K562 (cell line): ENCODE results near the gene ZCCHC3. TPM values are rescaled to one million over a fixed set of nuclear protein-coding genes. Genes with fewer than 3 reads are reported as not detected.

Experiments
- ATAC-seq: fragments of 200-7000 bp; cut with Tn5 transposase; 3 replicates; pipeline ENCODE4 v1.9.1; 2020; ENCODE audit warnings: moderate library complexity
- BruUV-seq: library from RNA; stranded (reverse); fragments of 400-500 nt; replicated peaks from 2 replicates; lab custom pipeline; 2021; lab: Mats Ljungman, UMichigan
- CTCF ChIA-PET: fragments of 300-600 bp; formaldehyde crosslinking; extraction: SDS; loops from one replicate; lab custom pipeline; 2021; ENCODE audit warnings: low intra/inter-chr PET ratio; lab: Yijun Ruan, JAX
- POLR2A ChIA-PET: fragments of 300-600, 350-650 bp; sonication (Branson Sonifier 250); formaldehyde crosslinking; extraction: SDS; loops from one replicate; lab custom pipeline; 2021; ENCODE audit warnings: antibody characterized with exemption, inconsistent platforms; lab: Yijun Ruan, JAX
- DNase-seq, 4 experiments: peaks; one replicate each; pipeline versions ENCODE4 v3.0.0 to v3.0.0-alpha.2; 2011 to 2018; ENCODE audit warnings: low spot score in 3 of 4, mixed read lengths in 3 of 4; ENCODE audit errors: extremely low read depth in 1 of 4
- FAIRE-seq: peaks from 2 replicates; lab custom pipeline; 2011; peaks lifted over from hg19 to GRCh38; lab: Jason Lieb, UNC
- H2AFZ ChIP-seq: 2 replicates; pipeline ENCODE4 v1.6.0; 2011; ENCODE audit warnings: low read depth, low read length, control low read depth, inconsistent platforms
- H3K27ac ChIP-seq: fragments of 200-600 bp; 3 replicates; pipeline ENCODE4 v1.8.0; 2011; ENCODE audit warnings: low read depth, mild to moderate bottlenecking, control low read depth, inconsistent platforms, low read length, moderate library complexity, mixed read lengths; ENCODE audit errors: extremely low read depth
- H3K27me3 ChIP-seq, 2 experiments: fragments of 300-600 bp in 1 of 2; 2 replicates in 1 of 2; 3 replicates in 1 of 2; pipeline versions ENCODE4 v1.6.0 to v1.8.0; 2011; ENCODE audit warnings: inconsistent platforms in 2 of 2, low read length in 2 of 2, mild to moderate bottlenecking in 1 of 2, mixed read lengths in 1 of 2, moderate library complexity in 1 of 2; ENCODE audit not compliant: control insufficient read depth in 2 of 2, insufficient read depth in 2 of 2
- H3K36me3 ChIP-seq: fragments of 300-600 bp; 3 replicates; pipeline ENCODE4 v1.8.0; 2011; ENCODE audit warnings: mild to moderate bottlenecking, low read length, inconsistent platforms; ENCODE audit not compliant: control insufficient read depth, insufficient read depth
- H3K4me1 ChIP-seq, 2 experiments: fragments of 200-600 bp in 1 of 2; replicated peaks in 1 of 2; 2 replicates in 1 of 2; 3 replicates in 1 of 2; pipeline versions ENCODE4 v1.5.1 to v1.8.0; 2011; ENCODE audit warnings: inconsistent platforms in 2 of 2, low read length in 2 of 2, mild to moderate bottlenecking in 1 of 2, mixed read lengths in 1 of 2, moderate library complexity in 1 of 2; ENCODE audit not compliant: control insufficient read depth in 2 of 2, insufficient read depth in 2 of 2
- H3K4me2 ChIP-seq: 2 replicates; pipeline ENCODE4 v1.6.1; 2011; ENCODE audit warnings: low read length, control low read depth, inconsistent platforms, mixed read lengths; ENCODE audit not compliant: insufficient read depth
- H3K4me3 ChIP-seq: fragments of 200-600 bp; sonication (generic), shearing (Covaris generic); 2 replicates; pipeline ENCODE4 v1.5.1; 2016; ENCODE audit warnings: control low read depth, inconsistent platforms
- H3K79me2 ChIP-seq: fragments of 200-600 bp; 3 replicates; pipeline ENCODE4 v1.8.0; 2011; ENCODE audit warnings: low read length, inconsistent platforms; ENCODE audit not compliant: control insufficient read depth, insufficient read depth
- H3K9ac ChIP-seq, 2 experiments: 2 replicates each; pipeline versions ENCODE4 v1.6.0 to v1.6.1; 2011; ENCODE audit warnings: low read depth in 2 of 2, low read length in 2 of 2, control low read depth in 1 of 2, inconsistent platforms in 1 of 2, mild to moderate bottlenecking in 1 of 2, mixed read lengths in 1 of 2; ENCODE audit not compliant: insufficient read depth in 1 of 2
- H3K9me1 ChIP-seq: one replicate; pipeline ENCODE4 v1.6.0; 2011; ENCODE audit warnings: inconsistent platforms, mild to moderate bottlenecking, low read length, moderate library complexity; ENCODE audit not compliant: control insufficient read depth, insufficient read depth
- H3K9me3 ChIP-seq: replicated peaks from 2 replicates; pipeline ENCODE4 v1.5.1; 2011; ENCODE audit warnings: low read depth, low read length, inconsistent platforms; ENCODE audit not compliant: control insufficient read depth, insufficient read depth
- H4K20me1 ChIP-seq: replicated peaks from 2 replicates; pipeline ENCODE4 v1.6.1; 2011; ENCODE audit warnings: low read length, inconsistent platforms, mixed read lengths; ENCODE audit not compliant: control insufficient read depth, insufficient read depth
- CHD2 ChIP-seq: IDR thresholded peaks from 2 replicates; pipeline ENCODE4 v1.6.1; 2011; ENCODE audit warnings: low read depth, low read length
- ERF ChIP-seq: fragments of 450-650 bp; formaldehyde crosslinking; IDR thresholded peaks from 2 replicates; pipeline ENCODE4 v1.4.0; 2020; ENCODE audit warnings: mild to moderate bottlenecking, mixed read lengths
- HNRNPLL ChIP-seq: fragments of 200-400 bp; formaldehyde crosslinking; IDR thresholded peaks from 2 replicates; pipeline ENCODE4 v1.6.1; 2017; ENCODE audit warnings: low read length, low read depth, mild to moderate bottlenecking; ENCODE audit not compliant: poor library complexity, severe bottlenecking
- HSF4 ChIP-seq: fragments of 250-450 bp; sonication (Bioruptor Pico); IDR thresholded peaks from 2 replicates; pipeline ENCODE4 v2.1.2; 2022; ENCODE audit warnings: mild to moderate bottlenecking, moderate library complexity, borderline replicate concordance
- RCOR1 ChIP-seq, 2 experiments: IDR thresholded peaks; 2 replicates each; pipeline ENCODE4 v1.6.1; 2012; ENCODE audit warnings: low read depth in 2 of 2, low read length in 2 of 2, borderline replicate concordance in 1 of 2, improper control_type of control experiment in 1 of 2
- SRSF1 ChIP-seq: fragments of 200-400 bp; formaldehyde crosslinking; IDR thresholded peaks from 2 replicates; pipeline ENCODE4 v1.6.1; 2017; ENCODE audit warnings: mild to moderate bottlenecking, low read depth, low read length, moderate library complexity
- WGBS: fragments of 100-300 bp; shearing (Covaris generic); methylation state at CpG from one replicate; pipeline ENCODE4 v1.1.6; 2016; ENCODE audit warnings: low coverage, mixed read lengths; ENCODE audit not compliant: insufficient coverage; ENCODE audit errors: missing lambda C conversion rate; 5-methylcytosine and 5-hydroxymethylcytosine counted together
- in situ Hi-C: fragments of 300-500 bp; cut with MboI; formaldehyde crosslinking; loops from 4 replicates; pipeline ENCODE4 v1.15.0; 2018; ENCODE audit warnings: inconsistent platforms, mixed read lengths
- intact Hi-C: fragments of 100-400 bp; cut with micrococcal nuclease; formaldehyde crosslinking; loops from 2 replicates; pipeline ENCODE4 v1.14.2; 2022
- polyA plus RNA-seq, 8 experiments: library from polyadenylated mRNA; depleted of rRNA in 4 of 8; stranded (reverse) in 5 of 8; unstranded in 3 of 8; fragments of >200 nt; fragmentation: Nextera tagmentation in 2 of 8; fragmentation: Illumina TruSeq in 1 of 8; extraction: Ambion mirVana in 2 of 8; extraction: Trizol in 1 of 8; gene quantifications; 2 replicates each; pipeline versions ENCODE4 v1.2.1 to v1.2.3, GENCODE V29; 2011 to 2014; ENCODE audit warnings: inconsistent platforms in 1 of 8, missing spikeins in 1 of 8
- total RNA-seq, 7 experiments: library from RNA; depleted of rRNA in 6 of 7; stranded (reverse); fragments of >200 nt in 6 of 7; fragmentation: Illumina TruSeq in 2 of 7; extraction: Trizol in 2 of 7; gene quantifications; 2 replicates each; pipeline versions ENCODE4 v1.2.1 to v1.2.3, GENCODE V29; 2011 to 2021; ENCODE audit warnings: low replicate concordance in 1 of 7
- TF ChIP-seq, protein P1 (sequence below): fragments of 450-650 bp; IDR thresholded peaks from 2 replicates; pipeline ENCODE4 v1.6.1; 2017; ENCODE audit warnings: antibody characterized with exemption, mild to moderate bottlenecking

The ZCCHC3 gene
- total and polyA plus RNA-seq, 9 of the 15 experiments (the other 6 are each of a cell fraction or from before 2014, with no cell fraction given) = 2.8 to 23.3 (median 16.5) TPM

DNA sequence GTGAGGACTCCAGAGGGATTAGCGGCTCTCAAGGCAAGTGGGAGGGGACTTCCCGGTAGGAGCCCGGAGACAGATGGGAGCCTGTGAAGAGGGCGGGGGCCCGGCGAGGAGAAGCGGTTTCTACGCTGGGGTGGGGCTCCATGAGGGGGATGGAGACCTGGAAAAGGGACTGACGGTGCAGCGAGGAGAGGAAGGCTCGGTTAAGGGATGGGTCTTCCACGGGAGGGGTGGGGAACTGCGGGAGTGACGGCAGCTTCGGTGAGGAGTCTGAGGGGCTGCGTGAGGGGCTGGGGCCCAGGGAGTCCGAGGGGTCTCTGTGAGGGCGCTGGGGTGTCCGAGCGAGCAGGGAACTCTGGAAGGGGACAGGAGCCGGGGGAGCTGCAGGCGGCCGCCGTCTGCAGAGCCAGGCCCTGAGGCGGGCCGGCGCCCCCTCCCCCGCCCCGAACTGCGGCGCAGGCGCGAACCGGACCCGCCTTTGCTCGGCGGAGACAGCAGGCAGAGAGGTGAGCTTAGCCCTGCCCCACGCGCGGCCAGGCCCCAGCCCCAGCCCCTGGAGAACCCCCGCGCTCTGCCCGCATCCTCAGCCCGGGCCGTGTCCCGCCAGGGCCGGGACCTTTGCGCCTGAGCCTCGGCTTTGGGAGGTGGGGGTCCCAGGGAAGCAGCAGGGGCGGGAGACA lies 49.4 kb downstream of the ZCCHC3 start, which contains the start of gene NRSN2:
TSS of gene NRSN2 (plus strand) at position 472 of the 677 bp plus-strand sequence. CDS start 2,533 bp downstream, outside the sequence.
- BruUV-seq = no TSS peak
- WGBS = 1% methylated on average over 14 of the region's 50 CpGs
- H3K4me2 ChIP-seq = peak within 1 kb of the TSS; percentile 90
- no peaks in the 10 kb centered on the region for H3K9me1 ChIP-seq
- H2AFZ ChIP-seq = peak within 1 kb of the TSS; percentile 87
- FAIRE-seq (no peak), ATAC-seq (peak; percentile 83), DNase-seq (peak; percentile 72 to 77 (median 74))
- intact Hi-C loops (no loop called here), in situ Hi-C loops (no loop called here)
- peaks cover 25% of the 10 kb centered on the region for H3K79me2 ChIP-seq
- peaks cover 10% of the 10 kb centered on the region for H3K9me3 ChIP-seq
- H4K20me1 ChIP-seq = no peaks in the 10 kb centered on the region
- peaks cover 24% of the 10 kb centered on the region for H3K36me3 ChIP-seq
- peak within 1 kb of the TSS; percentile 59 for H3K4me3 ChIP-seq
- H3K4me1 ChIP-seq = peaks cover 15 to 36% of the 10 kb centered on the region in 2 experiments
- no peaks in the 10 kb centered on the region for H3K27me3 ChIP-seq
- peak within 1 kb of the TSS; percentile 96 for H3K27ac ChIP-seq
- ChIA-PET CTCF (no interaction called here), POLR2A (interaction anchor here (0.5 to 1.9 kb wide), 17 partner anchors 14 to 168 kb away, joined by 3 to 13 read pairs (median 3); partner anchors contain the start of gene TRIB3)
- peak within 1 kb of the TSS; percentile 79 to 92 for H3K9ac ChIP-seq
- TF ChIP-seq HNRNPLL = no peak
- TF ChIP-seq SRSF1 = no peak
- TF ChIP-seq, protein P1, sequence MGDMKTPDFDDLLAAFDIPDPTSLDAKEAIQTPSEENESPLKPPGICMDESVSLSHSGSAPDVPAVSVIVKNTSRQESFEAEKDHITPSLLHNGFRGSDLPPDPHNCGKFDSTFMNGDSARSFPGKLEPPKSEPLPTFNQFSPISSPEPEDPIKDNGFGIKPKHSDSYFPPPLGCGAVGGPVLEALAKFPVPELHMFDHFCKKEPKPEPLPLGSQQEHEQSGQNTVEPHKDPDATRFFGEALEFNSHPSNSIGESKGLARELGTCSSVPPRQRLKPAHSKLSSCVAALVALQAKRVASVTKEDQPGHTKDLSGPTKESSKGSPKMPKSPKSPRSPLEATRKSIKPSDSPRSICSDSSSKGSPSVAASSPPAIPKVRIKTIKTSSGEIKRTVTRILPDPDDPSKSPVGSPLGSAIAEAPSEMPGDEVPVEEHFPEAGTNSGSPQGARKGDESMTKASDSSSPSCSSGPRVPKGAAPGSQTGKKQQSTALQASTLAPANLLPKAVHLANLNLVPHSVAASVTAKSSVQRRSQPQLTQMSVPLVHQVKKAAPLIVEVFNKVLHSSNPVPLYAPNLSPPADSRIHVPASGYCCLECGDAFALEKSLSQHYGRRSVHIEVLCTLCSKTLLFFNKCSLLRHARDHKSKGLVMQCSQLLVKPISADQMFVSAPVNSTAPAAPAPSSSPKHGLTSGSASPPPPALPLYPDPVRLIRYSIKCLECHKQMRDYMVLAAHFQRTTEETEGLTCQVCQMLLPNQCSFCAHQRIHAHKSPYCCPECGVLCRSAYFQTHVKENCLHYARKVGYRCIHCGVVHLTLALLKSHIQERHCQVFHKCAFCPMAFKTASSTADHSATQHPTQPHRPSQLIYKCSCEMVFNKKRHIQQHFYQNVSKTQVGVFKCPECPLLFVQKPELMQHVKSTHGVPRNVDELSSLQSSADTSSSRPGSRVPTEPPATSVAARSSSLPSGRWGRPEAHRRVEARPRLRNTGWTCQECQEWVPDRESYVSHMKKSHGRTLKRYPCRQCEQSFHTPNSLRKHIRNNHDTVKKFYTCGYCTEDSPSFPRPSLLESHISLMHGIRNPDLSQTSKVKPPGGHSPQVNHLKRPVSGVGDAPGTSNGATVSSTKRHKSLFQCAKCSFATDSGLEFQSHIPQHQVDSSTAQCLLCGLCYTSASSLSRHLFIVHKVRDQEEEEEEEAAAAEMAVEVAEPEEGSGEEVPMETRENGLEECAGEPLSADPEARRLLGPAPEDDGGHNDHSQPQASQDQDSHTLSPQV = 0 out of 2 replicates have a peak, but pooled peaks have one; percentile 40
- no peak for TF ChIP-seq HSF4
- TF ChIP-seq ERF (CRISPR knock-in tag) = no peak
- TF ChIP-seq CHD2 = 0 out of 2 replicates have a peak, but pooled peaks have one; percentile 20
- TF ChIP-seq RCOR1 (IDR thresholded peaks at IDR 0.05; ENCODE audit: borderline replicate concordance in 1 of 2, low read depth in 2 of 2, low read length in 2 of 2) = 0 out of 4 replicates have a peak, but pooled peaks of 1 of the 2 experiments have one; percentile 4
